ENCODE data around the gene LFNG. TPM values are rescaled to one million over a fixed set of nuclear protein-coding genes. Genes with fewer than 3 reads are reported as not detected.

LFNG gene
- total and polyA plus RNA-seq, 7 donors, result 1.3 to 3.0 (median 2.4) TPM

GRCh38 chr7:2542011-2542915, 22.7 kb downstream of the LFNG start:
- intact Hi-C loops (cut with DNase I), result no loop called here
- TF ChIP-seq CTCF (IDR thresholded peaks at IDR 0.05), result no peak
- DNase-seq, result peak in 1 of 2 donors; percentile 47
- WGBS, 3 donors, result 81 to 88% (median 87%) methylated on average over 21 to 25 of the region's 25 CpGs
- no peaks in the 10 kb centered on the region for H3K27me3 ChIP-seq (ENCODE audit: insufficient read depth in 3 of 3, low read length in 2 of 3)
- H3K36me3 ChIP-seq (ENCODE audit: insufficient read depth in 1 of 2, low read depth in 1 of 2), result peaks cover 8 to 98% of the 10 kb centered on the region in 2 donors
- ATAC-seq, result no peak
- no peaks in the 10 kb centered on the region for H3K4me1 ChIP-seq
- no peaks in the 10 kb centered on the region for H3K9me3 ChIP-seq
- H3K27ac ChIP-seq, result no peak overlapping the region
- no peak overlapping the region for H3K4me3 ChIP-seq

GRCh38 chr7:2542916-2543871, 23.6 kb downstream of the LFNG start:
- no peaks in the 10 kb centered on the region for H3K4me1 ChIP-seq
- H3K36me3 ChIP-seq (ENCODE audit: insufficient read depth in 1 of 2, low read depth in 1 of 2), result peaks cover 8 to 99% of the 10 kb centered on the region in 2 donors
- no peak for ATAC-seq
- TF ChIP-seq CTCF (IDR thresholded peaks at IDR 0.05), result no peak
- H3K27ac ChIP-seq, result no peak overlapping the region
- peak in 1 of 2 donors; percentile 26 for DNase-seq
- no peak overlapping the region for H3K4me3 ChIP-seq
- H3K27me3 ChIP-seq (ENCODE audit: insufficient read depth in 3 of 3, low read length in 2 of 3), result no peaks in the 10 kb centered on the region
- WGBS, 3 donors, result 88 to 91% (median 90%) methylated on average over 51 to 53 of the region's 53 CpGs
- no peaks in the 10 kb centered on the region for H3K9me3 ChIP-seq
- intact Hi-C loops (cut with DNase I), result no loop called here

- H3K27me3 ChIP-seq (ENCODE audit: insufficient read depth in 3 of 3, low read length in 2 of 3), result no peaks in the 10 kb centered on the region
- TF ChIP-seq CTCF (IDR thresholded peaks at IDR 0.05), result no peak
- no peak overlapping the region for H3K27ac ChIP-seq
- H3K36me3 ChIP-seq (ENCODE audit: insufficient read depth in 1 of 2, low read depth in 1 of 2), result peaks cover 3 to 95% of the 10 kb centered on the region in 2 donors
- intact Hi-C loops (cut with DNase I), result loop anchor here in 1 of 2 donors (5.0 kb wide), 1 partner anchor 67 kb away; the partner anchor contains the start of gene GRIFIN
- DNase-seq, result no peak
- no peaks in the 10 kb centered on the region for H3K4me1 ChIP-seq
- ATAC-seq, result no peak
- no peaks in the 10 kb centered on the region for H3K9me3 ChIP-seq
- H3K4me3 ChIP-seq, result no peak overlapping the region
- WGBS, 3 donors, result 87 to 93% (median 93%) methylated on average over 23 of the region's 23 CpGs
Observed at GRCh38 chr7:2544541-2545188, 25.1 kb downstream of the LFNG start.

- no peaks in the 10 kb centered on the region for H3K9me3 ChIP-seq
- H3K4me3 ChIP-seq, result no peak overlapping the region
- WGBS, 3 donors, result 89 to 93% (median 90%) methylated on average over 20 of the region's 20 CpGs
- ATAC-seq, result no peak
- DNase-seq, result no peak
- intact Hi-C loops (cut with DNase I), result loop anchor here in 1 of 2 donors (5.0 kb wide), 1 partner anchor 69 kb away; the partner anchor contains the start of gene GRIFIN
- H3K27me3 ChIP-seq (ENCODE audit: insufficient read depth in 3 of 3, low read length in 2 of 3), result no peaks in the 10 kb centered on the region
- no peaks in the 10 kb centered on the region for H3K4me1 ChIP-seq
- peaks cover 3 to 88% of the 10 kb centered on the region in 2 donors for H3K36me3 ChIP-seq (ENCODE audit: insufficient read depth in 1 of 2, low read depth in 1 of 2)
- no peak for TF ChIP-seq CTCF (IDR thresholded peaks at IDR 0.05)
- no peak overlapping the region for H3K27ac ChIP-seq
Observed at GRCh38 chr7:2545746-2546425, 26.3 kb downstream of the LFNG start.

All from psoas muscle (tissue), 8 donors.